Endometrial microvascular endothelial cells (primary cell): Measurements from ENCODE around the gene NAB1. TPM values are rescaled to one million over a fixed set of nuclear protein-coding genes. Genes with fewer than 3 reads are reported as not detected.

Source experiments
- in situ Hi-C: cut with HindIII; loops from 2 replicates; pipeline ENCODE4 v1.10.0; 2017; ENCODE audit warnings: low sequenced_read_pairs, low pct_unique_long_range_greater_than_20kb; ENCODE audit errors: inconsistent ontology term
- total RNA-seq: library from RNA; depleted of rRNA; stranded (reverse); fragments of >200 nt; gene quantifications from one replicate; pipeline ENCODE4 v1.2.3, GENCODE V29; 2015; ENCODE audit errors: inconsistent ontology term

NAB1 gene
- total RNA-seq, 1 donor from 2014 or later = 9.6 TPM

- in situ Hi-C loops = no loop called here
Observed at GRCh38 chr2:190635781-190636180, 13.1 kb upstream of the NAB1 start.

GRCh38 chr2:190636361-190636760 lies 12.5 kb upstream of the NAB1 start:
- in situ Hi-C loops = no loop called here

GRCh38 chr2:190637281-190637734 lies 11.6 kb upstream of the NAB1 start:
- in situ Hi-C loops = no loop called here

DNA sequence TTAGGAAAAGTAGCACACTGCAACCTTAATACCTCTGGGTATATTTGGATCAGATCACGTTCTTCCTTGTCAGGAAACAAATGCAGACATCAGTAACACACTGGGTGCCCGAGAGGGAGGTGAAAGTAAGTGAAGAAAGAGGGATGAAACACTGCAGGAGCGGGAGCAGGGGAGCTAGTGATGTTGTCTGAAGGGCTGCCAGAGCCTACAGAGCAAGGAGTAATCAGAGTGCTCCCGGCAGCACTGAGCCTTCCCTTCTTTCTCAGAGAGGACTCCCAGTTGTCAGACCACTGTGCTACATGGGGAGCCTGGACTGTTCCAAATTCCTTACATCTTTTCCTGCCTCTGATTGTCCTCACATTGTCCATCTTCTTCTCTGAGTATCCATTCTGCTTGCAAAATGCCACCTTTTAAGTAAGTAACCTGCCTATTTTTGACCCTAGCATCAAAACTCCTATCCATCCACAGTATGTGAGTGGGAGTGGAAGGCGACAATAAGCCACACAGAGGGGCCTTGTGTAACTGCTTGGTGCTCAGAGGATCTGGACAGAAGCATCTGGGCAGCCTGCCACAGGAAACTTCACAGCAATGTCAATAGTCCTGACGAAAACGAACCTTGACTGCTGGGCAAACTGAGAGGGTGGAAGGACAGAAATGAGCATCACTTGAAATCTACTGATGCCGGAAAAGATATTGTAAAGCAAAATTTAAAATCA lies 10.8 kb upstream of the NAB1 start:
- in situ Hi-C loops = no loop called here

DNA sequence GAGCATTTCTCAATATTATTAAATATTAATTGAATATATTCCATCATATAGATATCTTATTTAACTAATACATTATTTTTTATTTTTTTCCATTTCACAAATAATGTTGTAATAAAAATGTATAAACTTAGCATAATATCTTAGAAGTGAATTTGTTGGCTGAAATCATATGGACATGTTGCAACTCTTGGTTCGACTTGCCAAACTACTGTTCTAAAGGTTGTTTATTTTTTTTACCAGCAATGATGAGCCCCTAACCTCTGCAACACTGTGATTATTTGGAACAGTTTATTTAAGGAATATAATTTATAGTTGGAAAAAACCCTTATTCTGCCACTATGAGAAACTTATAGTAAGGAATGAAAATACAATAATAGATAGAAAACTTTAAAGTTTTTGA lies 8.8 kb upstream of the NAB1 start:
- in situ Hi-C loops = no loop called here

GRCh38 chr2:190641469-190641868 lies 7.4 kb upstream of the NAB1 start:
- in situ Hi-C loops = no loop called here

DNA sequence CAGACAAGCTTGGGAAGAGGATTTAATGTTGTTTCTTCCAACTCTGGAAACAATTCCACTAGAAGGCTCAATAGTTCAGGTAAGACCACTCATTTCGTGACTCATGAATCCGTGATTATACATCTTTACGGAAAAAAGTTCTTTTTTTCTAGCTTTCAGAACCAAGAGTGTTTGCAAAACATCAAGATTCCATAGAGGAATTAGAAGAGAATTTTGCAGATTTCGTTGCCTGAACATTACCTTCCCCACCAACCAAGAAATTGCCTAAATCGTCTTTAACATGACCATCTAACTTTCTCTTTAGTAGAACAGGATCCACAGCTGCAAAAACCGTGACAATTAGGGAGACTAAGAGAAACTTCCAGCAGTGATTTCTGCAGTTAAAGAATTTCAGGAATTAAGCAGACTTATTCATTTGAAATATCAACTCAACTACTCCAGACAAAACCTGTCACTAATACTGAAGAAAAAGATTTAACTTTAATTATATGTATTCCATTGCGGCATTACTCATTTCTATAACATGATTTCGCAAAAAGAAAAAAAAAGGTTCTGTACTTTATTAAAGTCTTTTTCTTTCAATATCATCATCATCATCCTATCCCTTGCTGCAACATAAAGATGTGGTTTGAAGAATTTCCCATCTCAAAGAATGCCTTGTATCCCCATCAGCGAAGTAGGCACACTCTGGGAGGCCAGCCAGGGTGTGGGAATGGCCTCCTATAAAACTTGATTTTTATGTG lies 1.9 kb upstream of the NAB1 start:
- in situ Hi-C loops = no loop called here

GRCh38 chr2:190648289-190649034 lies 421 bp upstream of the NAB1 start:
- in situ Hi-C loops = no loop called here

DNA sequence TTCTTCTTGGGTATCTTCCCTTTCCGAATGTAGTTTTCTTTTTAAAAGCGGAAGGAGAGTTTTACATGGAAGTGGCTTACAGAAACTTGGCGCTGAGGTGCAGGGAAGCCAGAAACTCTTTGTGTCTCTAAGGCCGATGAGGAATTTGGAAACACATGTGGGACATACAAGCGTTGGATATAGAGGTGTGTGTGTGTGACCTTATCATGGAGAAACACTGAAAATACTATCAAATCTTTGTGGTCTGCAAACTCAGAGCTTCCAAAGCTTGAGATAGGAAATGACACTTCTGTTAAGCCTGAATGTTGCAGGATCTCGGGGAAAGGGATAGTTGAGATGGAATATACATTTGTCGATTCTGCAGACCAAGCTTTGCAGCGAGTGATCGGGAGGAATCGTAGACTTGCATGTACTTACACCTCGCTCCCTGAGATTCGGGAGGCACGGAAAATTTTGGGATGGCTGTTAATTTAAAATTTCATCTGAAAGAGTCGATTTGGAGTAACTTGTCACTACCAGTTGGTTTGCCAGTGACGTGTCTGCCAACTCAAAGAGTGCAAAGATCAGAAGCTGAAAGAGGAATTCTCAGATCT lies 1.0 kb downstream of the NAB1 start:
- in situ Hi-C loops = no loop called here

- in situ Hi-C loops = no loop called here
Observed at GRCh38 chr2:190651413-190651812, 2.5 kb downstream of the NAB1 start.

DNA sequence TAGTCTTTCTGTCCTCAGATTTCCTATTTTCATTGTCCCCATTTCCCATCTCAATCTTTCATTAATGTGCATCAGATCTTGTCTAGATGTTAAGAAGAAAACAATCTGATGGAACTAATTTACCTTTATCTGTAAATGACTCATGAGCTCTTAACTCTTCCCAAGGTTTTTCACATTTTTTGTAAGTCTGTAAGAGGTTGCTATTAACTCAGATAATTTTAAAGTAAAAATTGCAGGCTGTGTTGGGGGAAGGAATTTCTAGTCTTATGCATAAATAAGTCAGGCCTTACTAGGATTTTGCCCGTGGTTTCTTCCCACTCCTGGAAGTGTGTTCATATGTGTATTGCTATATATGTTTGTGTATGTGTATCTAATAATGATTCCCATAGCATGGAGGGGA lies 4.3 kb downstream of the NAB1 start:
- in situ Hi-C loops = no loop called here

GRCh38 chr2:190653931-190654330 lies 5.0 kb downstream of the NAB1 start:
- in situ Hi-C loops = no loop called here

DNA sequence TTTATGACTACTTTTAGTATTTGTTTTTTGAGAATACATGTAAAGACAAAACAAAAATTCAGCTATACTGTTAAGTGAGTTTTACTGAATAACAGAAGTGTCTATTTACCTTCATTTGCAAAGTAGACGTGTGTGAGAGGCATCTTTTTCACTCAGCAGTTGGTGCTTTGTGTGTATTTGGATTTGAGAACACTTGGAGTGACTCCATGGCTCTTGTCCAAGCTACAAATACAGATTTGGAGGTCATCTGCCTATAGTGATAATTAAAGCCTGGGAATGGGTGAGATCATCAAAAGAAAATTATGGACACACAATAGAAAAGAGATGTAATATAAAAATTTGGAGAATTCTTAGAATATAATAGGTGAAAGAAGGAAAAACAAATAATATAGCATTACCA lies 6.2 kb downstream of the NAB1 start:
- in situ Hi-C loops = no loop called here

DNA sequence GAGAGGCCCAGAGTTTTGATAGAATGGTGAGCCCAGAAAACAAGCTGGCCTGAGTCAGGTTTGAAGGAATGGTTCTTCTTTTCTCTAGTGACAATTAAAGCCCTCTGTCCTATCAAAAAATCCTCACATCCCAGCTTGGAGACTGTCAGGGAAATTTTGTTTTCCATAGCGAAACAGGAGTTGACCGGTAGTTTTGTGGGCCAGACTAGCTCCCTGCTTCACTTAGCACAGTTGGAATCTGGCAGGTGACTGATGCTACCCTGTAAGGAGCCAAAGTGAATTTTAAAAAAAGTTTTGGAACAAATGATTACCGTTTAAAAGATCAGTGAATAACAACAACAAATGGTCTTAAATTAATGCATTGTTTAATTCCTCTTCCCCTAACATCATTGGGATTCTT lies 6.7 kb downstream of the NAB1 start:
- in situ Hi-C loops = no loop called here

DNA sequence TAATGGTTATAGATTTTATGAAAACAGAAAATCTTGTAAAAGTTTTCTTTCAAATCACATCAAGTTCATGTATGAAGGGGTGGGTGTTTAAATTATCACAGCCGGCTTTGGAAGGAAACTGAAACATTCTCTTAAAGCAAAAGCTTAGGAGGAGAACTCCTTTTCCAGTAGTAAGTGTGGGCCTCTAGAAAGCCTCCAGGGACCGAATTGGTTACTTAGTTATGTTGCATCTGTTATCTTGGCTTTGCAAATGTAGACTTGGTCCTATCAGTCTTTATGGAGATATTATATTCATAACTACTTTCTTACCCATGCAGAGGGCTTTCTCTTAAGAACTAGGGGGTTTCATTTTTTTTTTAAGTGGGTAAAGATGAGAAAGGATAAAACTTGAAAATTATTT lies 7.4 kb downstream of the NAB1 start:
- in situ Hi-C loops = no loop called here

- in situ Hi-C loops = no loop called here
Observed at GRCh38 chr2:190657474-190658255, 8.8 kb downstream of the NAB1 start.

DNA sequence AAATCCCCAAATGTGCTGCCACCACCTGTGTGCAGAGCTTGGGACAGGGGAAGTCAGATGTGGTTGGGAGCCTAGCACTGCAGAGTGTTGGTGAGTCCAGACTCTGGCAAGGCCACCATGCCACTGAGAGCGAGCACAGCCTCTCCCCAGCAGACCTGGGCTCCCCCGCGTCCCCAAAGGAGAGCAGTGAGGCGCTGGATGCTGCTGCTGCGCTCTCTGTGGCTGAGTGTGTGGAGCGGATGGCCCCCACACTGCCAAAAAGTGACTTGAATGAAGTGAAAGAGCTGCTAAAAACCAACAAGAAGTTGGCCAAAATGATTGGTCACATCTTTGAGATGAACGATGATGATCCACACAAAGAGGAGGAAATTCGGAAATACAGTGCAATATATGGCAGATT lies 10.7 kb downstream of the NAB1 start:
- in situ Hi-C loops = no loop called here

- in situ Hi-C loops = no loop called here
Observed at GRCh38 chr2:190662754-190663153, 13.9 kb downstream of the NAB1 start.

GRCh38 chr2:190663348-190663747 lies 14.5 kb downstream of the NAB1 start:
- in situ Hi-C loops = no loop called here
